SK-N-SH treated with all-trans-retinoic acid at 6 μM for 48 hours (cell line): Measurements from ENCODE around the gene LYL1.

ENCODE experiments used
- ATAC-seq: fragments of 200-7000 bp; cut with Tn5 transposase; 3 replicates; pipeline ENCODE4 v1.9.1; 2020; ENCODE audit warnings: mild to moderate bottlenecking, moderate library complexity
- ARNTL ChIP-seq: fragments of 450-650 bp; formaldehyde crosslinking; IDR thresholded peaks from 2 replicates; pipeline ENCODE4 v1.5.0; 2020; ENCODE audit warnings: low read depth, mild to moderate bottlenecking, moderate library complexity, borderline replicate concordance
- BACH2 ChIP-seq: fragments of 250-450 bp; sonication (Bioruptor Pico); IDR thresholded peaks from 2 replicates; pipeline ENCODE4 v1.9.0; 2021; ENCODE audit warnings: mild to moderate bottlenecking, borderline replicate concordance
- CSDC2 ChIP-seq: fragments of 250-450 bp; sonication (Bioruptor Pico); IDR thresholded peaks from 2 replicates; pipeline ENCODE4 v1.5.0; 2020; ENCODE audit warnings: mild to moderate bottlenecking, moderate library complexity
- ESRRG ChIP-seq: fragments of 250-450 bp; sonication (Bioruptor Pico); IDR thresholded peaks from 2 replicates; pipeline ENCODE4 v1.6.1; 2021; ENCODE audit warnings: mild to moderate bottlenecking
- GLIS3 ChIP-seq: fragments of 250-450 bp; sonication (Bioruptor Pico); IDR thresholded peaks from 2 replicates; pipeline ENCODE4 v1.5.0; 2020; ENCODE audit warnings: mild to moderate bottlenecking, moderate library complexity
- ISL1 ChIP-seq: fragments of 250-450 bp; sonication (Bioruptor Pico); IDR thresholded peaks from 2 replicates; pipeline ENCODE4 v2.1.2; 2022; ENCODE audit warnings: mild to moderate bottlenecking, moderate library complexity
- OSR1 ChIP-seq: fragments of 250-450 bp; sonication (Bioruptor Pico); IDR thresholded peaks from 2 replicates; pipeline ENCODE4 v1.8.0; 2022; ENCODE audit warnings: moderate library complexity, mild to moderate bottlenecking, inconsistent platforms
- PPARA ChIP-seq: fragments of 250-450 bp; sonication (Bioruptor Pico); IDR thresholded peaks from 2 replicates; pipeline ENCODE4 v1.5.0; 2020; ENCODE audit warnings: mild to moderate bottlenecking, borderline replicate concordance
- RARB ChIP-seq: fragments of 250-450 bp; sonication (Bioruptor Pico); IDR thresholded peaks from 2 replicates; pipeline ENCODE4 v1.8.0; 2021; ENCODE audit warnings: mild to moderate bottlenecking, moderate library complexity
- SNAI2 ChIP-seq: fragments of 250-450 bp; sonication (Bioruptor Pico); IDR thresholded peaks from 2 replicates; pipeline ENCODE4 v1.5.0; 2020; ENCODE audit warnings: mild to moderate bottlenecking, moderate library complexity
- TOX ChIP-seq: fragments of 250-450 bp; sonication (Bioruptor Pico); IDR thresholded peaks from 2 replicates; pipeline ENCODE4 v1.8.0; 2021; ENCODE audit warnings: mild to moderate bottlenecking, moderate library complexity, borderline replicate concordance
- ZC3H10 ChIP-seq: fragments of 250-450 bp; sonication (Bioruptor Pico); IDR thresholded peaks from 2 replicates; pipeline ENCODE4 v1.5.1; 2021; ENCODE audit warnings: mild to moderate bottlenecking, moderate library complexity
- ZFP3 ChIP-seq: fragments of 250-450 bp; sonication (Bioruptor Pico); IDR thresholded peaks from 2 replicates; pipeline ENCODE4 v1.5.0; 2020; ENCODE audit warnings: mild to moderate bottlenecking, moderate library complexity
- ZFP30 ChIP-seq: fragments of 450-650 bp; formaldehyde crosslinking; IDR thresholded peaks from 2 replicates; pipeline ENCODE4 v1.5.0; 2022; ENCODE audit warnings: mild to moderate bottlenecking, moderate library complexity
- ZNF565 ChIP-seq: fragments of 450-650 bp; formaldehyde crosslinking; conservative IDR thresholded peaks from 2 replicates; pipeline ENCODE4 v1.5.0; 2020; ENCODE audit warnings: low read depth, mild to moderate bottlenecking, moderate library complexity
- ZNF70 ChIP-seq: fragments of 450-650 bp; formaldehyde crosslinking; IDR thresholded peaks from 2 replicates; pipeline ENCODE4 v1.5.0; 2020; ENCODE audit warnings: mild to moderate bottlenecking, moderate library complexity
- ZNF8 ChIP-seq: fragments of 450-650 bp; formaldehyde crosslinking; IDR thresholded peaks from 2 replicates; pipeline ENCODE4 v1.5.0; 2020; ENCODE audit warnings: mild to moderate bottlenecking, moderate library complexity
- TF ChIP-seq, protein P1 (sequence below): fragments of 250-450 bp; sonication (Bioruptor Pico); IDR thresholded peaks from 2 replicates; pipeline ENCODE4 v1.5.0; 2020; ENCODE audit warnings: mild to moderate bottlenecking, moderate library complexity
- TF ChIP-seq, protein P2 (sequence below): fragments of 250-450 bp; sonication (Bioruptor Pico); IDR thresholded peaks from 2 replicates; pipeline ENCODE4 v1.5.1; 2020; ENCODE audit warnings: low read depth, mild to moderate bottlenecking, moderate library complexity
- TF ChIP-seq, protein P3 (sequence below): fragments of 250-450 bp; sonication (Bioruptor Pico); IDR thresholded peaks from 2 replicates; pipeline ENCODE4 v1.5.1; 2021; ENCODE audit warnings: mild to moderate bottlenecking, moderate library complexity
- TF ChIP-seq, protein P4 (sequence below): fragments of 250-450 bp; sonication (Bioruptor Pico); IDR thresholded peaks from 2 replicates; pipeline ENCODE4 v1.8.0; 2021; ENCODE audit warnings: low read depth, mild to moderate bottlenecking, moderate library complexity, borderline replicate concordance

LYL1 gene

DNA sequence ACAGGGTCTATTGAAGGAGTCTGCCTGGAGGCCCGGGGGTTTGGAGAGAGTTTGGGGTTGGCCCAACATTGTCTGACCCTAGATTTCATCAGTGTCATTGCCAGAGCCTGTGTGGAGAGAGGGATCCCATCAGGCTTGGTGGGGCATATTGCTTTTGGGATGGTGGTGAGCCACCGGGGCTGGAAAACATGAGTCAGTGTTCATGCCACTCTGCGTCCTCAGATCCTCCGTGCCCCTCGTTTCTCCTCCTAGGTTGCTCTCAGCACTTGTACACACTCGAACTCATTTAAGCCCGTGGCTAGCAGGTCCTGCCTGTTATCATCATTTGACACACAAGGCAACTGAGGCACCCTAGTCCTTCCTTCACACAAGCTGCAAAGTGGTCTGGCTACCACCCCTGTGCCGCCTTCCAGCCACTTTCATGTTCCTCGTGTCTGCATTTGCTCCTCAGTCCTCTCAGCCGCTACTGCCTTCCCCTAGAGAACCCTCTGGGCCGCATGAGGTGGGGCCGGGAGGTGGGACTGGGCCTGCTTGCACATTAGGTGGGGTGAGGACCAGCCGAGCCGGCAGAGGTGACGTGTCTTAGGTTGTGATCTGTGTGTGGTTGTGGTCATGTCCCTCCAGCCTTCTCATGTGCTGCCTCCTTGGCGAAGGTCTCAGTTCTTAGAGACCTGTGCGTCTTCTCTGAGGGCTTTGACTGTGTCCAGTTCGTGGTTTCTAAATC lies 19.1 kb upstream of the LYL1 start:
- no peak for ATAC-seq
- TF ChIP-seq CSDC2, result no peak
- TF ChIP-seq GLIS3 (CRISPR knock-in tag), result no peak
- TF ChIP-seq ESRRG, result no peak
- TF ChIP-seq ZNF565, result no peak
- TF ChIP-seq ZNF8 (CRISPR knock-in tag), result no peak
- no peak for TF ChIP-seq BACH2 (CRISPR knock-in tag)
- TF ChIP-seq ZFP3, result no peak
- TF ChIP-seq RARB (CRISPR knock-in tag), result no peak
- TF ChIP-seq ISL1 (CRISPR knock-in tag), result no peak
- no peak for TF ChIP-seq ZC3H10 (CRISPR knock-in tag)
- no peak for TF ChIP-seq PPARA (CRISPR knock-in tag)
- TF ChIP-seq ARNTL (CRISPR knock-in tag), result no peak
- TF ChIP-seq, protein P1, sequence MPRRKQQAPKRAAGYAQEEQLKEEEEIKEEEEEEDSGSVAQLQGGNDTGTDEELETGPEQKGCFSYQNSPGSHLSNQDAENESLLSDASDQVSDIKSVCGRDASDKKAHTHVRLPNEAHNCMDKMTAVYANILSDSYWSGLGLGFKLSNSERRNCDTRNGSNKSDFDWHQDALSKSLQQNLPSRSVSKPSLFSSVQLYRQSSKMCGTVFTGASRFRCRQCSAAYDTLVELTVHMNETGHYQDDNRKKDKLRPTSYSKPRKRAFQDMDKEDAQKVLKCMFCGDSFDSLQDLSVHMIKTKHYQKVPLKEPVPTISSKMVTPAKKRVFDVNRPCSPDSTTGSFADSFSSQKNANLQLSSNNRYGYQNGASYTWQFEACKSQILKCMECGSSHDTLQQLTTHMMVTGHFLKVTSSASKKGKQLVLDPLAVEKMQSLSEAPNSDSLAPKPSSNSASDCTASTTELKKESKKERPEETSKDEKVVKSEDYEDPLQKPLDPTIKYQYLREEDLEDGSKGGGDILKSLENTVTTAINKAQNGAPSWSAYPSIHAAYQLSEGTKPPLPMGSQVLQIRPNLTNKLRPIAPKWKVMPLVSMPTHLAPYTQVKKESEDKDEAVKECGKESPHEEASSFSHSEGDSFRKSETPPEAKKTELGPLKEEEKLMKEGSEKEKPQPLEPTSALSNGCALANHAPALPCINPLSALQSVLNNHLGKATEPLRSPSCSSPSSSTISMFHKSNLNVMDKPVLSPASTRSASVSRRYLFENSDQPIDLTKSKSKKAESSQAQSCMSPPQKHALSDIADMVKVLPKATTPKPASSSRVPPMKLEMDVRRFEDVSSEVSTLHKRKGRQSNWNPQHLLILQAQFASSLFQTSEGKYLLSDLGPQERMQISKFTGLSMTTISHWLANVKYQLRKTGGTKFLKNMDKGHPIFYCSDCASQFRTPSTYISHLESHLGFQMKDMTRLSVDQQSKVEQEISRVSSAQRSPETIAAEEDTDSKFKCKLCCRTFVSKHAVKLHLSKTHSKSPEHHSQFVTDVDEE, result no peak

DNA sequence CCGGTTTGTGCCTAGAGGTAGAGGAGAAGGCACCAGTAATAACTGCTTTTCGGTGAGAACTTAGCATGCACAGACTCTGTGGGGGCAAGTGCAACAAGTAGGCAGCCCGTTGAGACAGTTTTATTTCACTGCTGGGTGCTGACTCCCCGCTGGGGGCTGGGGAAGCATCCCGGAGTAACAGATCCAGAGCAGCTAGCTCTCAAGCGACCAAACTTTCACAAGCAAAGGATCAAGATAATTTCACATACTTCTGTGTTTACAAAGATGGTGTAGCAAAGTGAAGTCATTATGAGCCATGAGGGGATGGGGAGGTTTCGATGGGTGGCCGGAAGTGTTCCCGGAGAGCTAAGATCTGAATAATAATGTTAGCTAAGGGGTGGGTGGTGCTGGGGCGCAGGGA lies 18.2 kb upstream of the LYL1 start:
- no peak for ATAC-seq
- no peak for TF ChIP-seq ESRRG
- no peak for TF ChIP-seq OSR1 (CRISPR knock-in tag)
- TF ChIP-seq GLIS3 (CRISPR knock-in tag), result no peak
- no peak for TF ChIP-seq ZNF565
- no peak for TF ChIP-seq ARNTL (CRISPR knock-in tag)
- TF ChIP-seq RARB (CRISPR knock-in tag), result no peak
- TF ChIP-seq, protein P2, sequence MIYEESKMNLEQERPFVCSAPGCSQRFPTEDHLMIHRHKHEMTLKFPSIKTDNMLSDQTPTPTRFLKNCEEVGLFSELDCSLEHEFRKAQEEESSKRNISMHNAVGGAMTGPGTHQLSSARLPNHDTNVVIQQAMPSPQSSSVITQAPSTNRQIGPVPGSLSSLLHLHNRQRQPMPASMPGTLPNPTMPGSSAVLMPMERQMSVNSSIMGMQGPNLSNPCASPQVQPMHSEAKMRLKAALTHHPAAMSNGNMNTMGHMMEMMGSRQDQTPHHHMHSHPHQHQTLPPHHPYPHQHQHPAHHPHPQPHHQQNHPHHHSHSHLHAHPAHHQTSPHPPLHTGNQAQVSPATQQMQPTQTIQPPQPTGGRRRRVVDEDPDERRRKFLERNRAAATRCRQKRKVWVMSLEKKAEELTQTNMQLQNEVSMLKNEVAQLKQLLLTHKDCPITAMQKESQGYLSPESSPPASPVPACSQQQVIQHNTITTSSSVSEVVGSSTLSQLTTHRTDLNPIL (CRISPR knock-in tag), result no peak
- TF ChIP-seq, protein P3, sequence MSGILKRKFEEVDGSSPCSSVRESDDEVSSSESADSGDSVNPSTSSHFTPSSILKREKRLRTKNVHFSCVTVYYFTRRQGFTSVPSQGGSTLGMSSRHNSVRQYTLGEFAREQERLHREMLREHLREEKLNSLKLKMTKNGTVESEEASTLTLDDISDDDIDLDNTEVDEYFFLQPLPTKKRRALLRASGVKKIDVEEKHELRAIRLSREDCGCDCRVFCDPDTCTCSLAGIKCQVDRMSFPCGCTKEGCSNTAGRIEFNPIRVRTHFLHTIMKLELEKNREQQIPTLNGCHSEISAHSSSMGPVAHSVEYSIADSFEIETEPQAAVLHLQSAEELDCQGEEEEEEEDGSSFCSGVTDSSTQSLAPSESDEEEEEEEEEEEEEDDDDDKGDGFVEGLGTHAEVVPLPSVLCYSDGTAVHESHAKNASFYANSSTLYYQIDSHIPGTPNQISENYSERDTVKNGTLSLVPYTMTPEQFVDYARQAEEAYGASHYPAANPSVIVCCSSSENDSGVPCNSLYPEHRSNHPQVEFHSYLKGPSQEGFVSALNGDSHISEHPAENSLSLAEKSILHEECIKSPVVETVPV (CRISPR knock-in tag), result no peak
- no peak for TF ChIP-seq ZFP30 (CRISPR knock-in tag)
- no peak for TF ChIP-seq ISL1 (CRISPR knock-in tag)
- TF ChIP-seq, protein P4, sequence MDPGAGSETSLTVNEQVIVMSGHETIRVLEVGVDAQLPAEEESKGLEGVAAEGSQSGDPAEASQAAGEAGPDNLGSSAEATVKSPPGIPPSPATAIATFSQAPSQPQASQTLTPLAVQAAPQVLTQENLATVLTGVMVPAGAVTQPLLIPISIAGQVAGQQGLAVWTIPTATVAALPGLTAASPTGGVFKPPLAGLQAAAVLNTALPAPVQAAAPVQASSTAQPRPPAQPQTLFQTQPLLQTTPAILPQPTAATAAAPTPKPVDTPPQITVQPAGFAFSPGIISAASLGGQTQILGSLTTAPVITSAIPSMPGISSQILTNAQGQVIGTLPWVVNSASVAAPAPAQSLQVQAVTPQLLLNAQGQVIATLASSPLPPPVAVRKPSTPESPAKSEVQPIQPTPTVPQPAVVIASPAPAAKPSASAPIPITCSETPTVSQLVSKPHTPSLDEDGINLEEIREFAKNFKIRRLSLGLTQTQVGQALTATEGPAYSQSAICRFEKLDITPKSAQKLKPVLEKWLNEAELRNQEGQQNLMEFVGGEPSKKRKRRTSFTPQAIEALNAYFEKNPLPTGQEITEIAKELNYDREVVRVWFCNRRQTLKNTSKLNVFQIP (CRISPR knock-in tag), result no peak
- no peak for TF ChIP-seq ZNF8 (CRISPR knock-in tag)
- no peak for TF ChIP-seq BACH2 (CRISPR knock-in tag)
- no peak for TF ChIP-seq ZFP3
- TF ChIP-seq, protein P1, result no peak
- no peak for TF ChIP-seq TOX
- no peak for TF ChIP-seq SNAI2 (CRISPR knock-in tag)

DNA sequence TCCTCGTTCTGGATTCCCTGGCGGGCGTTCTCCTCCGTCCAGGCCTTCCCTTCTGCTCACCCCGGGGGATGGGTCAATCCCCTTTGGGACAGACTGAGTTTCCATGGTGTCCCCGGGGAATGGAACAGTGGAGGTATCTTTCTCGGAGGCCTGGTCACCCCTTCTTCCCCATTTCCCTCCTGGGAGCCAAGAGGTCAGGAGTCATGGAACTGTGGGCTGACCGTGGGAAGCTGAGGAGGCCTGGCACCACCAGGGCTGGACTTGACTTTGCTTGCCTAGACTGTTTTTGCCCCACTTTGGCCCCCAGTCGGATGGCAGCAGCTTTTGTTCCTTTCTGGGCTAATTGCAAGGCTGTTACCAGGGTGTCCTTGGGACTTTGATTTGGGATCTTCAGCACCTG lies 17.4 kb upstream of the LYL1 start:
- no peak for ATAC-seq
- TF ChIP-seq ZNF565 (no peak), PPARA (CRISPR knock-in tag) (no peak), ZFP3 (no peak), CSDC2 (no peak), ISL1 (CRISPR knock-in tag) (no peak), ZFP30 (CRISPR knock-in tag) (no peak), ZC3H10 (CRISPR knock-in tag) (no peak), TOX (no peak), ESRRG (no peak), OSR1 (CRISPR knock-in tag) (no peak), ZNF70 (no peak), RARB (CRISPR knock-in tag) (no peak)
- TF ChIP-seq, protein P3 (CRISPR knock-in tag), result no peak
- TF ChIP-seq, protein P4 (CRISPR knock-in tag), result no peak
